ENCODE data around the gene DYNC1H1.

DNA sequence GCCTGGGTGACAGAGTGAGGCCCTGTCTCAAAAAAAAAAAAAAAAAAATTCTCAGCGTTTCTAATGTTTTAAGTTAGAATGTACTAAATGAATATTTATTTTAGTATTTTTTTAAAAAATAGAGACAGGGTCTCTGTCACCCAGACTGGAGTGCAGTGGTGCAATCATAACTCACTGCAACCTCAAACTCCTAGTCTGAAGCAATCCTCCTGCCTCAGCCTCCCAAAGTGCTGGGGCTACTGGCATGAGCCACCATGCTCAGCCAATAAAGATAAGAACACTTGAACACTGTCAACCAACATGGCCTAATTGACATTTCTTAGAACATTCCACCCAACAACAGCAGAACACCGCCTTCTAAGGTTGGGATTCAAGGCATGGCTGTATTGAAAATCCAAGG, 5.1 kb upstream of the DYNC1H1 start:
- TF ChIP-seq, protein P1, sequence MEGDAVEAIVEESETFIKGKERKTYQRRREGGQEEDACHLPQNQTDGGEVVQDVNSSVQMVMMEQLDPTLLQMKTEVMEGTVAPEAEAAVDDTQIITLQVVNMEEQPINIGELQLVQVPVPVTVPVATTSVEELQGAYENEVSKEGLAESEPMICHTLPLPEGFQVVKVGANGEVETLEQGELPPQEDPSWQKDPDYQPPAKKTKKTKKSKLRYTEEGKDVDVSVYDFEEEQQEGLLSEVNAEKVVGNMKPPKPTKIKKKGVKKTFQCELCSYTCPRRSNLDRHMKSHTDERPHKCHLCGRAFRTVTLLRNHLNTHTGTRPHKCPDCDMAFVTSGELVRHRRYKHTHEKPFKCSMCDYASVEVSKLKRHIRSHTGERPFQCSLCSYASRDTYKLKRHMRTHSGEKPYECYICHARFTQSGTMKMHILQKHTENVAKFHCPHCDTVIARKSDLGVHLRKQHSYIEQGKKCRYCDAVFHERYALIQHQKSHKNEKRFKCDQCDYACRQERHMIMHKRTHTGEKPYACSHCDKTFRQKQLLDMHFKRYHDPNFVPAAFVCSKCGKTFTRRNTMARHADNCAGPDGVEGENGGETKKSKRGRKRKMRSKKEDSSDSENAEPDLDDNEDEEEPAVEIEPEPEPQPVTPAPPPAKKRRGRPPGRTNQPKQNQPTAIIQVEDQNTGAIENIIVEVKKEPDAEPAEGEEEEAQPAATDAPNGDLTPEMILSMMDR (conservative IDR thresholded peaks at IDR 0.05; ENCODE audit: low read depth, low read length), result no peak
- TF ChIP-seq EZH2 (IDR thresholded peaks at IDR 0.05; ENCODE audit: borderline replicate concordance, low read depth, low read length, poor library complexity, severe bottlenecking), result no peak
